Left ventricle myocardium inferior (tissue), 1 donor: ENCODE measurements around the gene SULT2B1. TPM values are rescaled to one million over a fixed set of nuclear protein-coding genes. Genes with fewer than 3 reads are reported as not detected.

Source experiments
- DNase-seq: peaks from one replicate; pipeline ENCODE4 v3.0.0-alpha.2; 2020
- H3K27ac ChIP-seq: fragments of 200-600 bp; replicated peaks from 2 replicates; pipeline ENCODE4 v1.8.0; 2021
- H3K27me3 ChIP-seq: fragments of 200-600 bp; 2 replicates; pipeline ENCODE4 v1.8.0; 2021; ENCODE audit warnings: low read depth
- H3K36me3 ChIP-seq: fragments of 200-600 bp; 2 replicates; pipeline ENCODE4 v1.8.0; 2021
- H3K4me1 ChIP-seq: fragments of 200-600 bp; 2 replicates; pipeline ENCODE4 v1.8.0; 2021
- H3K4me3 ChIP-seq: fragments of 200-600 bp; 2 replicates; pipeline ENCODE4 v1.8.0; 2021; ENCODE audit warnings: mild to moderate bottlenecking, moderate library complexity
- H3K9me3 ChIP-seq: fragments of 200-600 bp; replicated peaks from 2 replicates; pipeline ENCODE4 v1.8.0; 2021
- CTCF ChIP-seq: fragments of 200-600 bp; IDR thresholded peaks from 2 replicates; pipeline ENCODE4 v1.8.0; 2021; ENCODE audit warnings: antibody characterized with exemption, mild to moderate bottlenecking, borderline replicate concordance
- intact Hi-C: fragments of 100-400 bp; cut with micrococcal nuclease; formaldehyde crosslinking; loops from one replicate; pipeline ENCODE4 v1.11.0; 2022
- total RNA-seq: library from RNA; stranded (reverse); fragmentation: NEBNext Ultra II Directional; extraction: Animal tissue kit (Norgen Biotek cat#: 25700); gene quantifications from one replicate; pipeline ENCODE4 v1.2.1, GENCODE V29; 2021
- donor health status: DM: no; HTN: yes; CAD: no; lungs with severe emphysema.

SULT2B1 gene
- total RNA-seq, 1 donor from 2014 or later, result 0.33 TPM

- TF ChIP-seq CTCF, result no peak
- Histone ChIP-seq H3K4me1 (no peaks in the 10 kb centered on the region), H3K9me3 (no peaks in the 10 kb centered on the region), H3K4me3 (no peak overlapping the region), H3K27me3 (peaks cover 35% of the 10 kb centered on the region), H3K27ac (no peak overlapping the region), H3K36me3 (no peaks in the 10 kb centered on the region)
- intact Hi-C loops, result no loop called here
- DNase-seq, result no peak
These were observed 48.9 kb downstream of the SULT2B1 start for GRCh38 chr19:48600679-48601417.

GRCh38 chr19:48603001-48603400, 51.0 kb downstream of the SULT2B1 start:
- Histone ChIP-seq H3K4me3 (no peak overlapping the region), H3K4me1 (no peaks in the 10 kb centered on the region), H3K27ac (no peak overlapping the region), H3K9me3 (no peaks in the 10 kb centered on the region), H3K36me3 (no peaks in the 10 kb centered on the region), H3K27me3 (peaks cover 31% of the 10 kb centered on the region)
- TF ChIP-seq CTCF, result no peak
- intact Hi-C loops, result no loop called here
- DNase-seq, result no peak

- Histone ChIP-seq H3K4me1 (no peaks in the 10 kb centered on the region), H3K36me3 (no peaks in the 10 kb centered on the region), H3K27me3 (peaks cover 27% of the 10 kb centered on the region), H3K4me3 (no peak overlapping the region), H3K27ac (no peak overlapping the region), H3K9me3 (no peaks in the 10 kb centered on the region)
- intact Hi-C loops, result no loop called here
- DNase-seq, result no peak
- no peak for TF ChIP-seq CTCF
These were observed 51.5 kb downstream of the SULT2B1 start for GRCh38 chr19:48603449-48603848.

GRCh38 chr19:48603850-48604249, 51.9 kb downstream of the SULT2B1 start:
- Histone ChIP-seq H3K9me3 (no peaks in the 10 kb centered on the region), H3K4me1 (no peaks in the 10 kb centered on the region), H3K27ac (no peak overlapping the region), H3K4me3 (no peak overlapping the region), H3K27me3 (peaks cover 22% of the 10 kb centered on the region), H3K36me3 (no peaks in the 10 kb centered on the region)
- DNase-seq, result no peak
- TF ChIP-seq CTCF, result no peak
- intact Hi-C loops, result no loop called here

- H3K4me3 ChIP-seq, result no peak within 1 kb of the TSS
- intact Hi-C loops, result no loop called here
These were observed 54.7 kb downstream of the SULT2B1 start, which contains the start of gene SPACA4 for GRCh38 chr19:48606463-48607358. Gene SPACA4, plus strand, starts transcription at chr19:48606742. Its CDS starts 237 bp downstream, at chr19:48606979.

More at GRCh38 chr19:48606463-48607358, 54.7 kb downstream of the SULT2B1 start, which contains the start of gene SPACA4:
- no peak for TF ChIP-seq CTCF
- H3K4me1 ChIP-seq, result no peaks in the 10 kb centered on the region
- H3K27ac ChIP-seq, result no peak within 1 kb of the TSS
- no peaks in the 10 kb centered on the region for H3K27me3 ChIP-seq
- no peaks in the 10 kb centered on the region for H3K36me3 ChIP-seq
- no peak for DNase-seq
- H3K9me3 ChIP-seq, result no peaks in the 10 kb centered on the region
